Activated T-cell treated with anti-CD3 and anti-CD28 coated beads for 48 hours (primary cell): ENCODE measurements around the gene TEX52.
"Not testable (repeated sequence)": the region's sequence is repeated elsewhere in the genome, so short reads cannot be mapped to it uniquely, and the experiment has no call there.

Experiments
- DNase-seq: peaks from one replicate; pipeline ENCODE4 v3.0.0-alpha.2; 2020; ENCODE audit warnings: low read depth

The TEX52 gene

DNA sequence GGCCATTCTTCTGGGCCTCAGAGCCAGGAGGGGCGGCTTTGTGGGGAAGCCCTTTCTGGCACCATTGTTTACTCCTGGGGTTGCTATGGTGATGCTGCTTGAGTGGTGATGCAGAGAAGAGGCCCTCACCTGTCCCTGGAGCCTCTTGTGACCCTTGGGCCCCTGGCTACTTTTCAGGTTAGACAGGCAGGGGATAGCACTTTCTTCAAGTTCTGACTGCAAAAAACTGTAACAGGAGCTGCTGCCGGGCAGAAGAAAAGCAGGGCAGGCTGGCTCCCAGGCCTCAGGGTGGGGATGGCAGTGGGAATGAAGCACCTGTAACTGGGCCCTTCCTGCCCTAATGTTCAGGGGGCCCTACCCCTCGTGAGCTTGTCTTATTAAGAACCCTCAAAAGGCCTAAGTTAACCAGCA, at the start of gene TEX52:
Gene TEX52 (minus strand): TSS at position 19 of the 411 bp plus-strand sequence. CDS start 13 bp downstream, at position 6.
- DNase-seq, result no peak

DNA sequence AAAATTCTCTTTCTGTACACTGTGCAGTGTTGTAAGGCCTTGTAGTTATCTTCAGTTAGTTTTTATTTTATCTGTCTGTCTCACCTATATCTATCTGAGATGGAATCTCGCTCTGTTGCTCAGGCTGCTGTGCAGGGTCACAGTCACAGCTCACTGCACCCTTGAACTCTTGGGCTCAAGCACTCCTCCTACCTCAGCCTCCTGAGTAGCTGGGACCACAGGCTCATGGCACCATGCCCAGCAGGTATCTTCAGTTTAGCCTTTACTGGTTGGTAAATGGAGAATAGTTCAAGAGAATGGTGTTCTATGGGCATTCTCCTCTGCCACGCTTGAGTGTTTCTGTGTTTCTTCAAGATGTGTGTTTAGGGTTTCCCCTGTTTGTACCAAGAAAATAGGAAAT, 47.4 kb upstream of the TEX52 start:
- no peak for DNase-seq

GRCh38 chr12:2902272-2902880, 45.5 kb upstream of the TEX52 start:
- no peak for DNase-seq

DNA sequence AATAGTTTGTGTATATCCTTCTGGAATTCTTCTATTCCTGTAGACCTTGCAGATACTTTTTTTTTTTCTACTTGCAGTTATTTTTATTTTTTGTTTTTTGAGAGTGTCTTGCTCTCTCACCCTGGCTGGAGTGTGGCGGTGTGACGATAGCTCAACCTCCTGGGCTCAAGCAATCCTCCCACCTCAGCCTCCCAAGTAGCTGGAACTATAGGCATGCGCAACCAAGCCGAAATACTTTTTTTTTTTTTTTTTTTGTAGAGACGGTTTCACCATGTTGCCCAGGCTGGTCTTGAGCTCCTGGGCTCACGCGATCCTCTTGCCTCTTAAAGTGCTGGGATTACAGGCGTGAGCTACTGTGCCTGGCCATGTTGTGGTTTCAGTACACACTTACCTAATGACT, 43.8 kb upstream of the TEX52 start:
- DNase-seq, result no peak

DNA sequence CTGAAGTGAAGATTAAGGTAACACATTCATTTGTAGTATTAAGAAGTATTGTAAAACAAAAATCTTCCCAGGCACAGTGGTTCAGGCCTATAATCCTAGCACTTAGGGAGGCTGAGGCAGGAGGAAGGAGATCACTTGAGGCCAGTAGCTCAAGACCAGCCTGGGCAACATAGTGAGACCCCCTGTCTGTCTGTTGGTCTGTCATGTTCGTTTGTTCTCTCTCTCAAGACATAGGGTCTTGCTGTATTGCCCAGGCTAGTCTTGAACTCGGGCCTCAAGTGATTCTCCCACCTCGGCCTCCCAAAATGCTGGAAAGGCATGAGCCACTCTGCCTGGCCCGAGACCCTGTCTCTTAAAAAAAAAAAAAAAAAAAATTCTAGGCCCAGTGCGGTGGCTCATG, 40.6 kb upstream of the TEX52 start:
- no peak for DNase-seq

- DNase-seq, result no peak
Measured at GRCh38 chr12:2895511-2895910, 38.7 kb upstream of the TEX52 start.

DNA sequence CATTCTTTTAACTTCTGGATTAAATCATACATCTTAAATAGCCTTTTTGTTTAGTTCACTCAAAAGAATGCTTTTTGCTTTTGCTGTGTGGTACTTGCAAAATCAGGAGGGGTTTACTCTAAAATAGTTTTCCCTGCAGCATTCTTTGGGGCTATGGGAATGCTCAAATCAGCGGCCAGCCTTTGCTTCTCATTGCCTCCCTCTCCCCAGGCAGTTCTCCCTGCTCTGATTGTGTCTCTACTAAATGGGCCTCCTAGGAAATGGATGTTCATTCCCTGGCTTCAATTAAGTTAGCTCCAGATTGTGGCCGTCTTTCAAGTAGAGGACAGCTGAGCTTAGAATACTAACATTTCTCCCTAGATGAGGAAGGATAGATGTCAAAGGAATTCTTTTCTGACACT, 38.2 kb upstream of the TEX52 start:
- DNase-seq, result no peak

GRCh38 chr12:2893007-2893406, 36.2 kb upstream of the TEX52 start:
- DNase-seq, result no peak

DNA sequence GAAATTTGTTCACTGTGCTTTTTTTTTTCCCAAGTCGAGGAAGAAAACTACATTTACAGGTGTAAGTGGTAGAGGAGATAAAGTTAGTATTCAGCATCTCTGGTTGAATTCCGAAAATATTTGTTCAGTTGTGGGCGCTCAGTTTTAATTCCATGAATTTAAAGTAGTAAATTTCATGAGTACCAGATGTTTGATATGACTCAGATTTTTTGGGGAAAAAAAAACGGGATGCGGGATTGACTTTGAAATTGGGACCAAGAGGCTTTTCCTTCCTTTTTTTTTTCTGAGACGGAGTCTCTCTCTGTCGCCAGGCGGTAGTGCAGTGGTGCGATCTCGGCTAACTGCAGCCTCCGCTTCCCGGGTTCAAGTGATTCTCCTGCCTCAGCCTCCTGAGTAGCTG, 35.4 kb upstream of the TEX52 start:
- DNase-seq, result no peak

DNA sequence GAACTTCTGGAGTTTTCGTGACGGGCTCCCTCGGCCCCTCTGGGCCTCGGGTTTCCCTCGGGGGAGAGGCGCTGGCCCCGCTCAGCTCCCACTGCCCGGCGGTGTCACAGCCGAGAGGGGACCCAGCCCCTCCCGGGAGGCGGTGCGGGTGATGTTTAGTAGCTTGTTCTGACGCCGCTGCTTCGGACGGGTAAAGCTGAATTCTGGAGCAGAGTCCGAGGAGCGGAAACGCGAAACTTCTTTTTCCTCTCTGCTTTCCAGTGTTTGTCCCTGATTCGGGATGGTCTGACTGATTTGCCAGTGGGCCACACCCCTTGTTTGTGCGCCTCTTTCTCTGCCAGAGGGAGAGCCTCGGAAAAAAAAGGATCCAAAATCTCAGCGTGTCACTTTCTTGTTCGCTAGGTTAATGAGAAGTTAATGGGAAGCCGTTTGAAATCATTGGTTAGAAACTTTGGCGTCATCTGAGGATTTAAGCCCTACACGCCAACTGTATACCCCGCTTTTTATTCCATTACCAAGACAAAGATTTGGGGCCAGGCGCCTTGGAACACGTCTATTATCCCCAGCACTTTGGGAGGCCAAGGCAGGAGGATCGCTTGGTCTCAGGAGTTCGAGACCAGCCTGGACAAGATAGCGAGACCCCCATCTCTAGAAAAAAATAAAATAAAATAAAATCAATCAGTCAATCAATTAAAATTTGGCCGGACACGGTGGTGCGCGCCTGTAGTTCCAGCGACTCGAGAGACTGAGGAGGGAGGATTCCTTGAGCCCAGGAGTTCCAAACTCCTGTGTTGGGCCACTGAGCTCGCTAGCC, 34.6 kb upstream of the TEX52 start:
- no peak for DNase-seq

GRCh38 chr12:2890388-2891239, 33.8 kb upstream of the TEX52 start, which contains the start of gene TULP3:
Gene TULP3 (plus strand): TSS chr12:2890891. CDS start chr12:2890948, 57 bp downstream.
- peak; percentile 95 for DNase-seq

DNA sequence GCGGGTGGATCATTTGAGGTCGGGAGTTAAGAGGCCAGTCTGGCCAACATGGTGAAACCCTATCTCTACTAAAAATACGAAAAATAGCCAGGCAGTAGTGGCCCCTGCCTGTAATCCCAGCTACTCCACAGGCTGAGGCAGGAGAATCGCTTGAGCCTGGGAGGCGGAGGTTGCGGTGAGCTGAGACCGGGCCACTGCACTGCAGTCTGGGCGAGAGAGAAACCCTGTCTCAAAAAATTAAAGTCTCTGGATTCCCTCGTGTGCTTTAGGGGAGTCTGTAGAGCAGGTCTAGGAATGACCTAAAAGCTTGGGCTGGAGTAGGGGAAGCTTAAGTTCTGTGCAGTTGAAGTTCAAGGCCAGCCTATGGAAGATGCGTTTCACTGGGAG, 33.2 kb upstream of the TEX52 start:
- no peak for DNase-seq

DNA sequence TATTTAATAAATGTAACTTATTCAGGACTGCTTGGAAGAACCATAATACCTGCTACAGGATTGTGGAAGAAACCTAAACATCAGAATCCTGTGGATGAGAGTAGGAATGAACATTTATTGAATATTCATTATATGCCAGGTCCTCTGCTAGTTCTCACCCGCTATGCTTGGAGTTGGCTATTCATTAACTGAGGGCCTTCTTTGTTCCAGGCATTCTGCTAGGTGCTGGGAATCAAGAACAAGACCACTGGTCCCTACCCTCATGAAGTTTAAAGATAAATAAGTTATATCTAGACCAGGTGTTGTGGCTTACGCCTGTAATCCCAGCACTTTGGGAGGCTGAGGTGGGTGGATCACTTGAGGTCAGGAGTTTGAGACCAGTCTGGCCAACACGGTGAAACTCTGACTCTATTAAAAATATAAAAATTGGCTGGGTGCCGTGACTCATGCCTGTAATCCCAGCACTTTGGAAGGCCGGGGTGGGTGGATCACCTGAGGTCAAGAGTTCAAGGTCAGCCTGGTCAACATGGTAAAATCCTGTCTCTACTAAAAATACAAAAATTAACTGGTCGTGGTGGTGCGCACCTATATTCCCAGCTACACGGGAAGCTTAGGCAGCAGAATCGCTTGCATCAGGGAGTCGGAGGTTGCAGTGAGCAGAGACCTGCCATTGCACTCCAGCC, 30.1 kb upstream of the TEX52 start:
- no peak for DNase-seq

GRCh38 chr12:2884810-2885209, 28.0 kb upstream of the TEX52 start:
- no peak for DNase-seq

DNA sequence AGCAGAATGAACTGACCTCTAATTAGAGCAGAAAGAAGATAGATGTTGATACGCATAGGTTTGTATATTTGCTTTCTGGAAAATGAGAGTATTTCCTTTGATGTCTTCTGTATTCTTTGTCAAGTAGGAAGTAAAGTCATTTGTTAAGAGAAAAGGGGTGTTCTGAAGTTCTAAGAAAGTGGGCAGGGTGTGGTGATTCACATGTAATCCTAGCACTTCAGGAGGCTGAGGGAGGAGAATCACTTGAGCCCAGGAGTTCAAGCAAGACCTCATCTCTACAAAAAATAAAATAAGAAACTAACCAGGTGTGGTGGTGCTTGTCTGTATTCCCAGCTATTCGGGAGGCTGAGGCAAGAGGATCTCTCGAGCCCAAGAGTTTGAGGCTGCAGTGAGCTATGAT, 23.0 kb upstream of the TEX52 start:
- no peak for DNase-seq

GRCh38 chr12:2877953-2878732, 21.3 kb upstream of the TEX52 start:
- DNase-seq, result no peak

DNA sequence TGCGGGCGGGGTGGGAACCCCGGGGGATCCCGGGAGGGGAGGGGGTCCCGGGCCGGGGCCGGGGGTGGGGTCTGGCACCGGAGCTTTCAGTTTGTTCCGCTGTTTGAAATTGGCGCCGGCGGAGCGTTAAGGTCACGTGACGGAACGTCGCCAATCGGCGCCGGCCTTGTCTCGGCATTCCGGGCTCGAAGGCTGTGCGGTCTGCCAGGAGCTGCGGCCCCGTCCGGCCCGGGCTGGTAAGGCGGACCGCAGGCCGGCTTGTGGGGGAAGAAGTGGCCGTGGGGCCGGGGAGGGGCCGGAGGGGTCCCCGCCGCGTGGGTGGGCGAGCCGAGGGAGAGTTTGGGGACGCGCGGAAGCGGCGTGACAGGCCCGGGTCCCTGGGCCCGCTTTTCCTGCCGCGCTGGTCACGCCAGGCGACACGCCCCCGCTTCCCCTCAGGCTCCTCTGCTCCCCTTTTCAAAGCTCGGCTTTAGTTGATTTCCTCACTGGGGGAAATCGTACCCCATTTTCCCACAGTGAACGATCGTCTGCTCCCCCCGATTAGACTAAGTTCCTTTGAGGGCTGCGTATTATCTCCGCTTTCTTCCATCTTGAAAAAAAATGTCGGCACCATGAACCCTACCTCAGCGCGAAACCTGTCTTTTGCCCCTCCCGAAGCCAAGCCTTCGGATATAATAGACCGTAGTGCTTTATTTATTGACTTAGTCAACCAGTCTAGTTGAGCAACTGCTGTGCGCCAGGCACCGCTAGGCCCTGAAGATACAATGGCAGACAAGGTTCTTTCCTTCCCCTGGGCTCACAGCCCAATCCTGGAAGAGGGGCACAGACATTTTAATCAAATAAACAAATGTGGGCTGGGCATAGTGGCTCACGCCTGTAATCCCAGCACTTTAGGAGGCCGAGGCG, 20.5 kb upstream of the TEX52 start, which contains the start of the genes FOXM1 and RHNO1:
Gene FOXM1 (minus strand): TSS at position 128 of the 906 bp plus-strand sequence. CDS start 2,696 bp downstream, outside the sequence.
Gene RHNO1 (plus strand): TSS at position 177 of the 906 bp plus-strand sequence. CDS start 8,144 bp downstream, outside the sequence.
- peak; percentile 84 for DNase-seq

DNA sequence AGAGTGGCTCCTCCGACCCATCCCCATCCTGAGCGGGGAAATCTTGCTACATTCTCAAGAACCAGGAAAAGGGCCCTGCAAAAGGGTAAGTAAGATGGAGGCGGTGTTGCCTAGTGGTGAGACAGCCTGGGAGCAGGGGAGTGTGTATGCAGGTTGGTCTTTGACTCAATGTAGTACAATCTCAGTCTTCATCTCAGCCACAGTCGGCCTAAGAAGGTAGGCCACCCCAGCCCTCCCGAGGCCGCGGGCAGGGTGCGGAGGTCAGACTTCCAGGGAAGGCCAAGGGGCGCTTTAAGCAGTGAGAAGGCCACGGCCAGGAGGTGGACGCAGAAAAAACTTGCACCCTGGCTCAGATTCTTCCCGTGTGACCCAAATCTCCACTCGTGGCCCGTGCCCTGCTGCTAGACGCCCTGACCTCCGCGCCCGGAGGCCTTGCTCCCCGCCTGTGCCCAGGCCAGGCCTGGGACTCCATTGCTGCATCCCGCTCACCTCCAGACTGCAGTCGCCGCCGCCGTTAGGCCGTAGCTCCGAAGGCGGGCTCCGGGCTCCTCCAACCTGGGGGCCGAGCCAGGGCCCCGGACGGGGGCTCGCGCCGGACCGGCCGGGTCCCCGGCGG, 19.7 kb upstream of the TEX52 start:
- peak; percentile 26 for DNase-seq

DNA sequence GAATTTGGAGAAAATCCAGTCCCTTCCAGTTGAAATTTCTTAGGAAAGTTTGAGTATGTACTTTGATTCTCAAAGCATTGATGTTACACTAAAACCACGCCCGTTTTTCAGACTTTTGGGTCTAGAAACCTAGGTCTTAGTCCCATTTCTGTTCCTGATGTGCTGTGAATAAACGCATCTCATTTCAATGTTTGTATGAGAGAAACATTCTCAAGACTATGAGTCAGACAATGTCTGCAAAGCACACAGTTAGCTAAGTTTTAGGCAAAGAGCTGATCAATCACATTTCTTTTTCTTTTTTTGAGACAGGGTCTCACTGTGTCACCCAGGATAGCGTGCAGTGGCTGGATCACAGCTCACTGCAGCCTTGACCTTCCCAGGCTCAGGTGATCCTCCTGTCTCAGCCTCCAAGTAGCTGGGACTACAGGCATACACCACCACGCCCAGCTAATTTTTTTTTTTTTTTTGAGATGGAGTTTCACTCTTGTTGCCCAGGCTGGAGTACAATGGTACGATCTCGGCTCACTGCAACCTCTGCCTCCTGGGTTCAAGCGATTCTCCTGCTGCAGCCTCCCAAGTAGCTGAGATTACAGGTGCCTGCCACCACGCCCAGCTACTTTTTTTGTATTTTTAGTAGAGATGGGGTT, 12.3 kb upstream of the TEX52 start:
- not testable (repeated sequence) for DNase-seq
